IMR-90 (cell line): ENCODE results near the gene DDOST. TPM values are rescaled to one million over a fixed set of nuclear protein-coding genes. Genes with fewer than 3 reads are reported as not detected.

Source experiments
- ATAC-seq: fragments of 200-7000 bp; cut with Tn5 transposase; 2 replicates; pipeline ENCODE4 v1.9.1; 2020; ENCODE audit warnings: low read depth, mild to moderate bottlenecking, moderate library complexity
- BruUV-seq: library from RNA; stranded (reverse); fragments of 400-500 nt; replicated peaks from 2 replicates; lab custom pipeline; 2021; lab: Mats Ljungman, UMichigan
- CTCF ChIA-PET: fragments of 300-600 bp; formaldehyde crosslinking; extraction: SDS; loops from one replicate; lab custom pipeline; 2021; ENCODE audit warnings: antibody characterized with exemption; lab: Yijun Ruan, JAX
- POLR2A ChIA-PET: fragments of 300-600 bp; sonication (Branson Sonifier 250); formaldehyde crosslinking; loops from one replicate; lab custom pipeline; 2022; ENCODE audit warnings: antibody characterized with exemption; ENCODE audit not compliant: unreplicated experiment; lab: Charles Lee
- DNase-seq: peaks from one replicate; pipeline ENCODE4 v3.0.0; 2013
- H2AFZ ChIP-seq: replicated peaks from 2 replicates; pipeline ENCODE3; 2013; ENCODE audit warnings: low read length, mild to moderate bottlenecking; ENCODE audit not compliant: poor library complexity
- H2AK5ac ChIP-seq: 2 replicates; pipeline ENCODE4 v1.6.1; 2013; ENCODE audit warnings: low read depth, low read length, inconsistent platforms
- H2AK9ac ChIP-seq: replicated peaks from 2 replicates; pipeline ENCODE3; 2013; ENCODE audit warnings: mild to moderate bottlenecking, low read depth, low read length, moderate library complexity; ENCODE audit not compliant: poor library complexity
- H2BK120ac ChIP-seq: 2 replicates; pipeline ENCODE4 v1.6.1; 2013; ENCODE audit warnings: low read depth, low read length, inconsistent platforms
- H2BK15ac ChIP-seq: 3 replicates; pipeline ENCODE4 v1.6.1; 2013; ENCODE audit warnings: low read depth, low read length, inconsistent platforms
- H2BK20ac ChIP-seq: 2 replicates; pipeline ENCODE4 v1.6.1; 2013; ENCODE audit warnings: low read depth, mild to moderate bottlenecking, inconsistent platforms, low read length, moderate library complexity
- H2BK5ac ChIP-seq: 2 replicates; pipeline ENCODE4 v1.6.1; 2013; ENCODE audit warnings: mild to moderate bottlenecking, low read depth, low read length, inconsistent platforms; ENCODE audit not compliant: poor library complexity, severe bottlenecking
- H3K14ac ChIP-seq: replicated peaks from 2 replicates; pipeline ENCODE4 v1.6.1; 2013; ENCODE audit warnings: low read depth, low read length, inconsistent platforms
- H3K18ac ChIP-seq: 2 replicates; pipeline ENCODE4 v1.6.1; 2013; ENCODE audit warnings: low read depth, low read length, control low read depth
- H3K23ac ChIP-seq: 2 replicates; pipeline ENCODE4 v1.6.1; 2013; ENCODE audit warnings: low read depth, low read length, inconsistent platforms
- H3K27ac ChIP-seq: 2 replicates; pipeline ENCODE4 v1.5.1; 2013; ENCODE audit warnings: mild to moderate bottlenecking, control low read depth, low read length; ENCODE audit not compliant: insufficient read depth
- H3K27me3 ChIP-seq: 2 replicates; pipeline ENCODE4 v1.6.1; 2013; ENCODE audit warnings: low read length; ENCODE audit not compliant: control insufficient read depth, insufficient read depth
- H3K36me3 ChIP-seq: 2 replicates; pipeline ENCODE4 v1.6.1; 2013; ENCODE audit warnings: low read length, mixed read lengths; ENCODE audit not compliant: control insufficient read depth, insufficient read depth
- H3K4ac ChIP-seq: 2 replicates; pipeline ENCODE4 v1.6.1; 2013; ENCODE audit warnings: low read depth, low read length, inconsistent platforms
- H3K4me1 ChIP-seq: 2 replicates; pipeline ENCODE4 v1.6.1; 2013; ENCODE audit warnings: low read length, mixed read lengths; ENCODE audit not compliant: control insufficient read depth, insufficient read depth
- H3K4me2 ChIP-seq: 2 replicates; pipeline ENCODE4 v1.6.1; 2013; ENCODE audit warnings: low read depth, mild to moderate bottlenecking, control low read depth, low read length, moderate library complexity
- H3K4me3 ChIP-seq: 2 replicates; pipeline ENCODE4 v1.5.1; 2013; ENCODE audit warnings: low read depth, mild to moderate bottlenecking, control low read depth, low read length, moderate library complexity; ENCODE audit not compliant: insufficient read depth
- H3K56ac ChIP-seq: 2 replicates; pipeline ENCODE4 v1.6.1; 2013; ENCODE audit warnings: low read length, inconsistent platforms; ENCODE audit not compliant: insufficient read depth; ENCODE audit errors: extremely low read depth
- H3K79me1 ChIP-seq, 2 experiments: 2 replicates each; pipeline ENCODE4 v1.6.1; 2013; ENCODE audit warnings: low read length in 2 of 2, inconsistent platforms in 1 of 2, low read depth in 1 of 2
- H3K9ac ChIP-seq: 2 replicates; pipeline ENCODE4 v1.6.1; 2013; ENCODE audit warnings: low read depth, low read length, control low read depth
- H3K9me1 ChIP-seq: 2 replicates; pipeline ENCODE4 v1.6.1; 2013; ENCODE audit warnings: low read length, inconsistent platforms; ENCODE audit not compliant: insufficient read depth
- H3K9me3 ChIP-seq: 2 replicates; pipeline ENCODE4 v1.6.1; 2013; ENCODE audit warnings: low read length; ENCODE audit not compliant: control insufficient read depth, insufficient read depth
- H4K20me1 ChIP-seq: 2 replicates; pipeline ENCODE4 v1.6.1; 2013; ENCODE audit warnings: low read length, inconsistent platforms; ENCODE audit not compliant: insufficient read depth
- H4K5ac ChIP-seq: 2 replicates; pipeline ENCODE4 v1.6.1; 2013; ENCODE audit warnings: mild to moderate bottlenecking, low read depth, low read length, control low read depth
- H4K8ac ChIP-seq, 2 experiments: 2 replicates each; pipeline ENCODE4 v1.6.1; 2013; ENCODE audit warnings: low read depth in 2 of 2, low read length in 2 of 2, control low read depth in 1 of 2, inconsistent platforms in 1 of 2
- H4K91ac ChIP-seq: 2 replicates; pipeline ENCODE4 v1.6.1; 2013; ENCODE audit warnings: low read depth, low read length, inconsistent platforms; ENCODE audit not compliant: insufficient read depth
- BHLHE40 ChIP-seq: fragments of 150-350 bp; IDR thresholded peaks from 2 replicates; pipeline ENCODE4 v1.6.1; 2016; ENCODE audit warnings: mild to moderate bottlenecking, low read depth, low read length
- CEBPB ChIP-seq: IDR thresholded peaks from 2 replicates; pipeline ENCODE4 v1.6.1; 2012; ENCODE audit warnings: low read depth, low read length, improper control_type of control experiment
- CHD1 ChIP-seq: IDR thresholded peaks from 2 replicates; pipeline ENCODE4 v1.6.1; 2012; ENCODE audit warnings: low read depth, low read length, improper control_type of control experiment
- ELK1 ChIP-seq: fragments of 150-350 bp; IDR thresholded peaks from 2 replicates; pipeline ENCODE4 v1.6.1; 2016; ENCODE audit warnings: low read depth, mild to moderate bottlenecking, low read length, moderate library complexity, borderline replicate concordance
- FOS ChIP-seq: fragments of 150-350 bp; IDR thresholded peaks from 2 replicates; pipeline ENCODE4 v1.6.1; 2016; ENCODE audit warnings: low read depth, low read length
- MAFK ChIP-seq: IDR thresholded peaks from 2 replicates; pipeline ENCODE4 v1.6.1; 2012; ENCODE audit warnings: low read depth, low read length, improper control_type of control experiment
- MAZ ChIP-seq: IDR thresholded peaks from 2 replicates; pipeline ENCODE4 v1.6.1; 2012; ENCODE audit warnings: low read depth, mild to moderate bottlenecking, low read length, improper control_type of control experiment, moderate library complexity, borderline replicate concordance
- POLR2A ChIP-seq: IDR thresholded peaks from 2 replicates; pipeline ENCODE4 v1.6.1; 2012; ENCODE audit warnings: mild to moderate bottlenecking, low read depth, low read length
- RFX5 ChIP-seq: IDR thresholded peaks from 2 replicates; pipeline ENCODE4 v1.8.0; 2012; ENCODE audit warnings: low read depth, mild to moderate bottlenecking, low read length, moderate library complexity
- WGBS, 2 experiments: methylation state at CpG; one replicate each; pipeline versions ENCODE4 v1.1.5 to v1.1.7; 2013; ENCODE audit warnings: missing lambda C conversion rate in 2 of 2; ENCODE audit not compliant: insufficient read length in 1 of 2; ENCODE audit errors: extremely low coverage in 2 of 2; 5-methylcytosine and 5-hydroxymethylcytosine counted together
- dilution Hi-C: fragments of 300-500 bp; cut with HindIII; formaldehyde crosslinking; loops from one replicate; pipeline ENCODE4 v1.14.3; 2018; ENCODE audit warnings: low sequenced_read_pairs; ENCODE audit not compliant: unreplicated experiment
- in situ Hi-C: fragments of 300-500 bp; cut with MboI; formaldehyde crosslinking; loops from 3 replicates; pipeline ENCODE4 v1.14.3; 2019; ENCODE audit warnings: low sequenced_read_pairs, inconsistent platforms, mixed read lengths
- intact Hi-C: fragments of 100-400 bp; cut with micrococcal nuclease; formaldehyde crosslinking; loops from 2 replicates; pipeline ENCODE4 v1.10.0; 2022
- polyA plus RNA-seq, 3 experiments: library from polyadenylated mRNA; depleted of rRNA; stranded (reverse); fragments of >200 nt; gene quantifications; 2 replicates each; pipeline ENCODE4 v1.2.3, GENCODE V29; 2012; ENCODE audit warnings: low replicate concordance in 1 of 3
- total RNA-seq: library from RNA; depleted of rRNA; stranded (reverse); fragments of >200 nt; gene quantifications from 2 replicates; pipeline ENCODE4 v1.2.3, GENCODE V29; 2012

Gene DDOST
- total and polyA plus RNA-seq, 2 of the 4 experiments (the other 2 are of a cell fraction), result 179 to 477 TPM

DNA sequence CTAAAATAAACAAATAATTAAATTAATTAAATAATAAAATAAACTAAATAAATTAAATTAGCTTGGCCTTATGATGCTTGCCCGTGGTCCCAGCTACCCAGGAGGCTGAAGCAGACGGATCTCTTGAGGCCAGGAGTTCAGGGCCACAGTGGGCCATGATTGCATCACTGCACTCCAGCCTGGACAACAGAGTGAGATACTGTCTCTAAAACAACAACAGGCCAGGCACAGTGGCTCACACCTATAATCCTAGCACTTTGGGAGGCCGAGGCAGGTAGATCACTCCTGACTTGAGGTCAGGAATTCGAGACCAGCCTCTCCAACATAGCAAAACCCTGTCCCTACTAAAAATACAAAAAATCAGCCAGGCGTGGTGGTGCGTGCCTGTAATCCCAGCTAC is 40.2 kb downstream of the DDOST start:
- Histone ChIP-seq H4K20me1 (no peaks in the 10 kb centered on the region), H2BK5ac (no peak overlapping the region), H2AK9ac (no peak overlapping the region), H3K9ac (no peak overlapping the region), H3K4me2 (no peak overlapping the region), H3K56ac (no peak overlapping the region), H2BK20ac (no peak overlapping the region), H2BK120ac (no peak overlapping the region), H3K9me3 (0 out of 2 replicates have a peak, but pooled peaks cover 2% of the 10 kb centered on the region), H3K4ac (no peak overlapping the region), H3K14ac (no peak overlapping the region), H4K8ac (no peak overlapping the region), H4K91ac (no peak overlapping the region), H2BK15ac (no peak overlapping the region), H3K27me3 (peaks cover 3% of the 10 kb centered on the region), H4K5ac (no peak overlapping the region), H3K4me1 (peaks cover 5% of the 10 kb centered on the region), H3K18ac (no peak overlapping the region), H3K36me3 (no peaks in the 10 kb centered on the region), H2AK5ac (no peak overlapping the region), H3K79me1 (no peaks in the 10 kb centered on the region), H2AFZ (no peak overlapping the region), H3K27ac (no peak overlapping the region), H3K9me1 (no peaks in the 10 kb centered on the region), H3K23ac (no peak overlapping the region), H3K4me3 (no peak overlapping the region)
- no TSS peak for BruUV-seq
- intact Hi-C loops, result no loop called here
- DNase-seq (no peak), ATAC-seq (no peak)
- dilution Hi-C loops, result no loop called here
- TF ChIP-seq CEBPB (0 out of 2 replicates have a peak, but pooled peaks have one; percentile 15), BHLHE40 (no peak), ELK1 (no peak), MAZ (no peak), POLR2A (no peak), FOS (no peak), RFX5 (no peak), CHD1 (no peak), MAFK (no peak)
- ChIA-PET CTCF (interaction anchor here (0.6 kb wide), 1 partner anchor 13 kb away, joined by 3 read pairs; no protein-coding TSS in a partner anchor), POLR2A (no interaction called here)
- WGBS, 2 experiments, result 64% methylated on average over 2 of the region's 6 CpGs; no CpG with 5 or more reads in 1 of the 2 experiments
- in situ Hi-C loops, result no loop called here
